H1 (cell line): ENCODE results near the gene LY6G5B. TPM values are rescaled to one million over a fixed set of nuclear protein-coding genes. Genes with fewer than 3 reads are reported as not detected.

Source experiments
- CTCF ChIA-PET: fragments of 300-600 bp; sonication (Branson Sonifier 250); formaldehyde crosslinking; loops from one replicate; lab custom pipeline; 2021; ENCODE audit not compliant: partially characterized antibody; lab: Charles Lee
- POLR2A ChIA-PET: fragments of 300-600 bp; sonication (Branson Sonifier 250); formaldehyde crosslinking; loops from one replicate; lab custom pipeline; 2021; ENCODE audit warnings: inconsistent platforms; ENCODE audit not compliant: partially characterized antibody; lab: Charles Lee
- DNase-seq, 2 experiments: peaks; one replicate each; pipeline versions ENCODE4 v3.0.0 to v3.0.0-alpha.2; 2010 to 2022; ENCODE audit warnings: low spot score in 2 of 2, low read depth in 1 of 2, mixed read lengths in 1 of 2
- FAIRE-seq: peaks from 2 replicates; lab custom pipeline; 2011; peaks lifted over from hg19 to GRCh38; lab: Jason Lieb, UNC
- H2AFZ ChIP-seq: 2 replicates; pipeline ENCODE4 v1.8.1; 2012; ENCODE audit warnings: low read length, inconsistent platforms
- H2AK5ac ChIP-seq: 2 replicates; pipeline ENCODE4 v1.6.1; 2013; ENCODE audit warnings: low read depth, low read length
- H2BK120ac ChIP-seq: replicated peaks from 2 replicates; pipeline ENCODE3; 2013; ENCODE audit warnings: low read depth, low read length, inconsistent platforms
- H2BK12ac ChIP-seq: 2 replicates; pipeline ENCODE4 v1.6.1; 2013; ENCODE audit warnings: low read depth, low read length
- H2BK15ac ChIP-seq: 2 replicates; pipeline ENCODE4 v1.6.1; 2013; ENCODE audit warnings: low read length
- H2BK20ac ChIP-seq: 2 replicates; pipeline ENCODE4 v1.6.1; 2013; ENCODE audit warnings: low read length
- H2BK5ac ChIP-seq: 2 replicates; pipeline ENCODE4 v1.6.1; 2013; ENCODE audit warnings: low read depth, low read length
- H3K14ac ChIP-seq: 2 replicates; pipeline ENCODE4 v1.6.1; 2013; ENCODE audit warnings: inconsistent platforms; ENCODE audit not compliant: insufficient read length
- H3K18ac ChIP-seq: 2 replicates; pipeline ENCODE4 v1.6.1; 2013; ENCODE audit warnings: low read length; ENCODE audit errors: extremely low read depth
- H3K23ac ChIP-seq: 2 replicates; pipeline ENCODE4 v1.6.1; 2013; ENCODE audit warnings: inconsistent platforms; ENCODE audit not compliant: insufficient read length
- H3K23me2 ChIP-seq: 2 replicates; pipeline ENCODE4 v1.6.1; 2013; ENCODE audit warnings: low read depth, low read length
- H3K27ac ChIP-seq: 2 replicates; pipeline ENCODE4 v1.6.1; 2011; ENCODE audit warnings: low read depth, low read length, inconsistent platforms
- H3K27me3 ChIP-seq, 4 experiments: replicated peaks in 1 of 4; 1 replicate in 1 of 4; 2 replicates in 3 of 4; pipeline versions ENCODE4 v1.6.1 to v1.8.1; 2011 to 2013; ENCODE audit warnings: low read length in 3 of 4, mild to moderate bottlenecking in 3 of 4, inconsistent platforms in 2 of 4, mixed read lengths in 2 of 4, moderate library complexity in 1 of 4; ENCODE audit not compliant: control insufficient read depth in 3 of 4, insufficient read depth in 3 of 4; ENCODE audit errors: extremely low read depth in 1 of 4
- H3K36me3 ChIP-seq, 4 experiments: 2 replicates each; pipeline versions ENCODE4 v1.6.1 to v1.8.1; 2011 to 2013; ENCODE audit warnings: mild to moderate bottlenecking in 4 of 4, low read length in 3 of 4, moderate library complexity in 2 of 4, control low read depth in 1 of 4, inconsistent platforms in 1 of 4; ENCODE audit not compliant: insufficient read depth in 4 of 4, control insufficient read depth in 2 of 4
- H3K4ac ChIP-seq: replicated peaks from 2 replicates; pipeline ENCODE3; 2013; ENCODE audit warnings: low read length, low read depth, mixed read lengths, inconsistent platforms; ENCODE audit not compliant: insufficient read length
- H3K4me1 ChIP-seq, 4 experiments: replicated peaks in 1 of 4; 1 replicate in 1 of 4; 2 replicates in 3 of 4; pipeline versions ENCODE4 v1.6.1 to v1.8.1; 2011 to 2013; ENCODE audit warnings: low read length in 3 of 4, inconsistent platforms in 2 of 4, mixed read lengths in 1 of 4; ENCODE audit not compliant: insufficient read depth in 4 of 4, control insufficient read depth in 3 of 4
- H3K4me2 ChIP-seq, 2 experiments: 2 replicates each; pipeline versions ENCODE4 v1.6.1 to v1.8.1; 2011 to 2013; ENCODE audit warnings: low read depth in 2 of 2, low read length in 2 of 2, control low read depth in 1 of 2, inconsistent platforms in 1 of 2, mild to moderate bottlenecking in 1 of 2; ENCODE audit not compliant: insufficient read depth in 1 of 2
- H3K4me3 ChIP-seq, 4 experiments: fragments of 200-600, 300-600 bp in 1 of 4; sonication (generic), shearing (Covaris generic), sonication (Bioruptor Twin) in 1 of 4; 2 replicates each; pipeline versions ENCODE4 v1.5.1 to v1.8.1; 2011 to 2016; ENCODE audit warnings: low read length in 4 of 4, low read depth in 3 of 4, control low read depth in 2 of 4, inconsistent platforms in 2 of 4, mild to moderate bottlenecking in 2 of 4, mixed read lengths in 1 of 4, moderate library complexity in 1 of 4; ENCODE audit not compliant: insufficient read depth in 2 of 4; ENCODE audit errors: extremely low read depth in 1 of 4
- H3K56ac ChIP-seq: replicated peaks from 2 replicates; pipeline ENCODE3; 2013; ENCODE audit warnings: low read depth, mild to moderate bottlenecking, mixed read lengths, low read length, inconsistent platforms; ENCODE audit not compliant: insufficient read length
- H3K79me1 ChIP-seq: 2 replicates; pipeline ENCODE4 v1.6.1; 2013; ENCODE audit warnings: low read depth, low read length, control low read depth
- H3K79me2 ChIP-seq, 2 experiments: 2 replicates each; pipeline versions ENCODE4 v1.6.1 to v1.8.1; 2012 to 2013; ENCODE audit warnings: low read length in 2 of 2, mild to moderate bottlenecking in 2 of 2, inconsistent platforms in 1 of 2; ENCODE audit not compliant: insufficient read depth in 2 of 2, control insufficient read depth in 1 of 2
- H3K9ac ChIP-seq, 4 experiments: replicated peaks in 1 of 4; 1 replicate in 1 of 4; 2 replicates in 3 of 4; pipeline versions ENCODE4 v1.6.1 to v1.8.1; 2011 to 2013; ENCODE audit warnings: low read depth in 3 of 4, low read length in 3 of 4, control low read depth in 2 of 4, mild to moderate bottlenecking in 2 of 4, moderate library complexity in 2 of 4, inconsistent platforms in 1 of 4; ENCODE audit errors: extremely low read depth in 1 of 4
- H3K9me3 ChIP-seq, 2 experiments: 2 replicates each; pipeline versions ENCODE4 v1.6.1 to v1.8.1; 2012 to 2013; ENCODE audit warnings: mild to moderate bottlenecking in 2 of 2, moderate library complexity in 2 of 2, control low read depth in 1 of 2, inconsistent platforms in 1 of 2, low read depth in 1 of 2, low read length in 1 of 2, mixed read lengths in 1 of 2; ENCODE audit not compliant: insufficient read depth in 2 of 2
- H4K20me1 ChIP-seq, 2 experiments: replicated peaks in 1 of 2; 2 replicates each; pipeline versions ENCODE3 to v1.8.1; 2011 to 2013; ENCODE audit warnings: inconsistent platforms in 2 of 2, low read length in 2 of 2, mild to moderate bottlenecking in 1 of 2; ENCODE audit not compliant: insufficient read depth in 2 of 2, control insufficient read depth in 1 of 2
- H4K5ac ChIP-seq: 2 replicates; pipeline ENCODE4 v1.6.1; 2013; ENCODE audit warnings: low read length, low read depth, mixed read lengths, inconsistent platforms; ENCODE audit not compliant: insufficient read length
- H4K8ac ChIP-seq: 2 replicates; pipeline ENCODE4 v1.8.0; 2013; ENCODE audit warnings: mild to moderate bottlenecking, moderate library complexity, low read length, inconsistent platforms; ENCODE audit not compliant: insufficient read depth; ENCODE audit errors: extremely low read depth
- H4K91ac ChIP-seq: replicated peaks from 2 replicates; pipeline ENCODE3; 2013; ENCODE audit warnings: low read length, mixed read lengths, inconsistent platforms; ENCODE audit not compliant: insufficient read length
- EGR1 ChIP-seq: IDR thresholded peaks from 2 replicates; pipeline ENCODE4 v1.6.1; 2011; ENCODE audit warnings: low read depth, low read length, borderline replicate concordance
- EZH2 ChIP-seq: fragments of 200-600 bp; sonication (generic); IDR thresholded peaks from 2 replicates; pipeline ENCODE4 v1.7.1; 2012; ENCODE audit warnings: low read depth, mild to moderate bottlenecking, moderate library complexity, low read length, inconsistent platforms; ENCODE audit not compliant: severe bottlenecking
- GTF2F1 ChIP-seq: IDR thresholded peaks from 2 replicates; pipeline ENCODE4 v1.6.1; 2012; ENCODE audit warnings: low read depth, low read length, improper control_type of control experiment, borderline replicate concordance
- JUN ChIP-seq: IDR thresholded peaks from 2 replicates; pipeline ENCODE4 v1.6.1; 2011; ENCODE audit warnings: low read depth, mild to moderate bottlenecking, improper control_type of control experiment, low read length
- JUND ChIP-seq: IDR thresholded peaks from 2 replicates; pipeline ENCODE4 v1.6.1; 2011; ENCODE audit warnings: mild to moderate bottlenecking, improper control_type of control experiment, low read length
- POLR2A ChIP-seq, 2 experiments: IDR thresholded peaks; 1 replicate in 1 of 2; 2 replicates in 1 of 2; pipeline ENCODE4 v1.6.1; 2011; ENCODE audit warnings: low read depth in 2 of 2, low read length in 2 of 2, mild to moderate bottlenecking in 2 of 2; ENCODE audit errors: control extremely low read depth in 1 of 2
- POU5F1 ChIP-seq: IDR thresholded peaks from 2 replicates; pipeline ENCODE4 v1.6.1; 2011; ENCODE audit warnings: low read depth, mild to moderate bottlenecking, low read length, moderate library complexity
- RFX5 ChIP-seq: IDR thresholded peaks from 2 replicates; pipeline ENCODE4 v1.6.1; 2011; ENCODE audit warnings: low read depth, low read length, improper control_type of control experiment, borderline replicate concordance
- SP2 ChIP-seq: IDR thresholded peaks from 2 replicates; pipeline ENCODE4 v1.6.1; 2012; ENCODE audit warnings: mild to moderate bottlenecking, low read length, inconsistent platforms
- ZNF274 ChIP-seq: IDR thresholded peaks from 2 replicates; pipeline ENCODE4 v1.7.0; 2012; ENCODE audit warnings: low read length, borderline replicate concordance; ENCODE audit errors: extremely low read depth
- WGBS, 2 experiments: shearing (Covaris generic) in 1 of 2; methylation state at CpG; one replicate each; pipeline versions ENCODE4 v1.1.6 to v1.1.7; 2013 to 2015; ENCODE audit warnings: low lambda C conversion rate in 2 of 2, mixed read lengths in 2 of 2, inconsistent platforms in 1 of 2, low coverage in 1 of 2, missing lambda C conversion rate in 1 of 2; ENCODE audit not compliant: insufficient replicate concordance in 2 of 2, insufficient coverage in 1 of 2, insufficient read length in 1 of 2; ENCODE audit errors: extremely low coverage in 1 of 2, missing lambda C conversion rate in 1 of 2; 5-methylcytosine and 5-hydroxymethylcytosine counted together
- polyA plus RNA-seq, 7 experiments: library from polyadenylated mRNA; depleted of rRNA in 3 of 7; stranded (reverse) in 5 of 7; unstranded in 2 of 7; fragments of >200 nt in 5 of 7; fragments of 200-250 nt in 2 of 7; gene quantifications; 1 replicate in 5 of 7; 2 replicates in 1 of 7; 4 replicates in 1 of 7; pipeline versions ENCODE4 v1.2.1 to v1.2.3, GENCODE V29; 2011 to 2013; ENCODE audit warnings: missing spikeins in 2 of 7, mixed read lengths in 2 of 7
- total RNA-seq: library from RNA; stranded (reverse); fragmentation: NEBNext Ultra II Directional; extraction: Animal tissue kit (Norgen Biotek cat#: 25700); gene quantifications from 2 replicates; pipeline ENCODE4 v1.2.1, GENCODE V29; 2021
- TF ChIP-seq, protein P1 (sequence below), 3 experiments: IDR thresholded peaks; 1 replicate in 2 of 3; 2 replicates in 1 of 3; pipeline versions ENCODE4 v1.5.1 to v1.6.1; 2011; ENCODE audit warnings: low read length in 3 of 3, mild to moderate bottlenecking in 3 of 3, inconsistent platforms in 2 of 3, low read depth in 1 of 3, moderate library complexity in 1 of 3; ENCODE audit not compliant: insufficient read depth in 1 of 3; ENCODE audit errors: control extremely low read depth in 1 of 3
- TF ChIP-seq, protein P2 (sequence below): IDR thresholded peaks from 2 replicates; pipeline ENCODE4 v1.6.1; 2012; ENCODE audit warnings: inconsistent platforms

Gene LY6G5B
- total and polyA plus RNA-seq, 2 of the 8 experiments (the other 6 are each of a cell fraction or from before 2014, with no cell fraction given): 10.6 to 12.6 TPM

DNA sequence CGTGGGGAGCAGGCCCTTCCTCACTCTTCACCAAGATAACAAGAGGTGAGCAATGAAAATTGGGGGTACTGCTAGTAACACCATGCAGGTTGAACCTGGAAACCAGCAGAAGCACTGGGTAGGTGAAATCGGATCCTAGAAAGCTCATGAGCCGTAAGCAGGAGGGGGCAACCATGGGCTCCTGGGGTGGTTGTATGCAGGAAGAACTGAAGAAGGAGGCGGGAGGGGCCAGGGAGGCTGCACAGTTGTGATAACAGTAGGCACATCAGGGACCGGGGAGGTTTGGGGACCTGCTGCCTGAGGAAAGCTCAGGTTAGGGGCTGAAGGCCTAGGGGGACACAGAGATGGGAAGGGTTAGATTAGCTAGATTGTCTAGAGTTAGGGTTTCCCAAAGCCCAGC is 16.7 kb downstream of the LY6G5B start:
- Histone ChIP-seq H3K4me2 (no peak overlapping the region), H3K9ac (no peak overlapping the region), H3K23ac (no peak overlapping the region), H3K14ac (no peak overlapping the region), H3K36me3 (peaks cover 2 to 23% (median 15%) of the 10 kb centered on the region in 4 experiments; a peak in 5 of 8 replicates), H3K4me1 (peaks cover 0 to 5% (median 4%) of the 10 kb centered on the region in 4 experiments; a peak in 5 of 7 replicates), H2AFZ (no peak overlapping the region), H4K5ac (no peak overlapping the region), H3K18ac (no peak overlapping the region), H3K4ac (no peak overlapping the region), H4K91ac (no peak overlapping the region), H2BK12ac (no peak overlapping the region), H4K8ac (no peak overlapping the region), H2BK15ac (no peak overlapping the region), H3K9me3 (no peaks in the 10 kb centered on the region), H3K27me3 (peaks cover 3 to 10% (median 10%) of the 10 kb centered on the region in 4 experiments; a peak in 6 of 7 replicates), H3K27ac (no peak overlapping the region), H2BK5ac (no peak overlapping the region), H3K4me3 (no peak overlapping the region), H2BK120ac (no peak overlapping the region), H3K23me2 (peaks cover 6% of the 10 kb centered on the region; the same call in 1 of the 2 replicates), H4K20me1 (no peaks in the 10 kb centered on the region), H3K79me2 (no peaks in the 10 kb centered on the region), H2AK5ac (no peak overlapping the region), H3K79me1 (no peaks in the 10 kb centered on the region), H2BK20ac (no peak overlapping the region), H3K56ac (no peak overlapping the region)
- WGBS, 2 experiments: 87% methylated on average over 5 of the region's 5 CpGs; no CpG with 5 or more reads in 1 of the 2 experiments
- FAIRE-seq (no peak), DNase-seq (no peak)
- CTCF ChIA-PET: interaction anchor here (0.6 to 1.9 kb wide), 6 partner anchors 27 to 182 kb away, joined by 3 to 7 read pairs (median 4); partner anchors contain the start of gene LY6G6D
- POLR2A ChIA-PET: interaction anchor here (1.2 to 1.5 kb wide), 2 partner anchors 54 to 166 kb away, joined by 3 to 4 read pairs; no protein-coding TSS in a partner anchor
- TF ChIP-seq RFX5 (no peak), EGR1 (no peak), JUND (no peak), SP2 (no peak), JUN (no peak), POLR2A (IDR thresholded peaks at IDR 0.05; ENCODE audit: control extremely low read depth in 1 of 2, low read depth in 2 of 2, low read length in 2 of 2) (no peak), ZNF274 (no peak), GTF2F1 (no peak), POU5F1 (no peak), EZH2 (no peak)
- TF ChIP-seq, protein P1, sequence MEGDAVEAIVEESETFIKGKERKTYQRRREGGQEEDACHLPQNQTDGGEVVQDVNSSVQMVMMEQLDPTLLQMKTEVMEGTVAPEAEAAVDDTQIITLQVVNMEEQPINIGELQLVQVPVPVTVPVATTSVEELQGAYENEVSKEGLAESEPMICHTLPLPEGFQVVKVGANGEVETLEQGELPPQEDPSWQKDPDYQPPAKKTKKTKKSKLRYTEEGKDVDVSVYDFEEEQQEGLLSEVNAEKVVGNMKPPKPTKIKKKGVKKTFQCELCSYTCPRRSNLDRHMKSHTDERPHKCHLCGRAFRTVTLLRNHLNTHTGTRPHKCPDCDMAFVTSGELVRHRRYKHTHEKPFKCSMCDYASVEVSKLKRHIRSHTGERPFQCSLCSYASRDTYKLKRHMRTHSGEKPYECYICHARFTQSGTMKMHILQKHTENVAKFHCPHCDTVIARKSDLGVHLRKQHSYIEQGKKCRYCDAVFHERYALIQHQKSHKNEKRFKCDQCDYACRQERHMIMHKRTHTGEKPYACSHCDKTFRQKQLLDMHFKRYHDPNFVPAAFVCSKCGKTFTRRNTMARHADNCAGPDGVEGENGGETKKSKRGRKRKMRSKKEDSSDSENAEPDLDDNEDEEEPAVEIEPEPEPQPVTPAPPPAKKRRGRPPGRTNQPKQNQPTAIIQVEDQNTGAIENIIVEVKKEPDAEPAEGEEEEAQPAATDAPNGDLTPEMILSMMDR (IDR thresholded peaks at IDR 0.05; ENCODE audit: control extremely low read depth in 1 of 3, insufficient read depth in 1 of 3, low read depth in 1 of 3, low read length in 3 of 3): no peak
- TF ChIP-seq, protein P2, sequence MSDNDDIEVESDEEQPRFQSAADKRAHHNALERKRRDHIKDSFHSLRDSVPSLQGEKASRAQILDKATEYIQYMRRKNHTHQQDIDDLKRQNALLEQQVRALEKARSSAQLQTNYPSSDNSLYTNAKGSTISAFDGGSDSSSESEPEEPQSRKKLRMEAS: no peak
